GM18505 (cell line): ENCODE results near the gene MAGEA10.
"Not testable (repeated sequence)": the region's sequence is repeated elsewhere in the genome, so short reads cannot be mapped to it uniquely, and the experiment has no call there.

Experiments
- ATAC-seq: cut with Tn5 transposase; IDR thresholded peaks from one replicate; pipeline ENCODE4 v1.9.1; 2021; ENCODE audit not compliant: unreplicated experiment
- POLR2A ChIP-seq: IDR thresholded peaks from 4 replicates; pipeline ENCODE4 v1.6.1; 2011; ENCODE audit warnings: borderline replicate concordance; ENCODE audit not compliant: insufficient read depth, insufficient read length; ENCODE audit errors: extremely low read depth

Gene MAGEA10

GRCh38 chrX:152138388-152138784, at the start of gene MAGEA10:
Gene MAGEA10, minus strand, starts transcription at chrX:152138577. Its CDS starts 2,957 bp downstream, at chrX:152135620.
- TF ChIP-seq POLR2A, result no peak
- ATAC-seq, result no peak

GRCh38 chrX:152177497-152178269, 39.3 kb upstream of the MAGEA10 start:
- TF ChIP-seq POLR2A, result no peak
- ATAC-seq, result no peak

- no peak for ATAC-seq
- no peak for TF ChIP-seq POLR2A
These were observed 38.7 kb upstream of the MAGEA10 start for GRCh38 chrX:152177052-152177451.

GRCh38 chrX:152175892-152176291, 37.5 kb upstream of the MAGEA10 start:
- not testable (repeated sequence) for ATAC-seq

GRCh38 chrX:152173923-152174322, 35.5 kb upstream of the MAGEA10 start:
- ATAC-seq, result not testable (repeated sequence)

- TF ChIP-seq POLR2A, result no peak
- no peak for ATAC-seq
These were observed 32.2 kb upstream of the MAGEA10 start for GRCh38 chrX:152170621-152171020.

GRCh38 chrX:152165033-152165743, 26.8 kb upstream of the MAGEA10 start:
- ATAC-seq, result no peak
- TF ChIP-seq POLR2A, result no peak

- ATAC-seq, result no peak
- no peak for TF ChIP-seq POLR2A
These were observed 18.7 kb upstream of the MAGEA10 start for GRCh38 chrX:152157042-152157441.

GRCh38 chrX:152155766-152156310, 17.5 kb upstream of the MAGEA10 start:
- ATAC-seq, result no peak

GRCh38 chrX:152154050-152154449, 15.7 kb upstream of the MAGEA10 start:
- TF ChIP-seq POLR2A, result no peak
- ATAC-seq, result no peak

More at GRCh38 chrX:152155766-152156310, 17.5 kb upstream of the MAGEA10 start:
- no peak for TF ChIP-seq POLR2A

GRCh38 chrX:152151256-152151655, 12.9 kb upstream of the MAGEA10 start:
- ATAC-seq, result no peak
- no peak for TF ChIP-seq POLR2A

- TF ChIP-seq POLR2A, result no peak
- no peak for ATAC-seq
These were observed 11.3 kb upstream of the MAGEA10 start for GRCh38 chrX:152149648-152150047.

- no peak for TF ChIP-seq POLR2A
- no peak for ATAC-seq
These were observed 1.2 kb upstream of the MAGEA10 start for GRCh38 chrX:152139589-152139988.
